ENCODE results near the gene HOMER2.

Gene HOMER2

GRCh38 chr15:82928711-82929110 lies 23.8 kb downstream of the HOMER2 start:
- FAIRE-seq: no peak

GRCh38 chr15:82923744-82924143 lies 28.8 kb downstream of the HOMER2 start:
- no peak for FAIRE-seq

GRCh38 chr15:82922737-82923136 lies 29.8 kb downstream of the HOMER2 start:
- no peak for FAIRE-seq

- no peak for FAIRE-seq
Measured at GRCh38 chr15:82921939-82922338, 30.6 kb downstream of the HOMER2 start.

GRCh38 chr15:82921242-82921641 lies 31.3 kb downstream of the HOMER2 start:
- FAIRE-seq: no peak

DNA sequence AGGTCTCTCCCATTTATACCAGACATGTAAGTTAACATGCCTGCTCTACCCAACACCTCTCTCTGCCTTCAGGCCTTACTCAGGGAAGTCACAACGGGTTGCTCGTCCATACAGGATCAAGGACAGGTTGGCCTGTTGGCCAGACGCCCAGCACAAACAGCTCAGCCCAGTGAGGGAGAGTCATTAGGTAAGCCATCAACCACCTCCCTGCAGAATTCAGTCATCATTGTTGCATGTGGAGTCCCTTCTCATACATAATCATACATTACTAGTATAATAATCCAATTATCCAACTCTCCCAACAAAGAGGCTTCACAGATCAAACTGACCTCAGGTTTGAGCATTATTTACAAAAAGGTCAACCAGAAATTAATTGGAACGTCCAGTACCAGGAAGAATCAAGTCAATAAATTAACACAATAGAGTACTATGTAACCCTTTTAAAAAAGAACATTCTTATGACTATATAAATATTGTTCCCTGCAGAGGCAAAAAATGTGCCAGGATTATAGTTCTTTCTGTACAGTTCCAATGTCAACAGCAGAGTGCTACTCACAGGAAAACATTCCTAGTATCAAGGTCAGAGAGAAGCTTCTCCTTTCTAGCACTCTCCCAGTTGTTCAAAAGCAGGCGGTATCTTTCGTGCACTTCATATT lies 33.2 kb downstream of the HOMER2 start:
- FAIRE-seq: no peak

- FAIRE-seq: no peak
Measured at GRCh38 chr15:82918607-82919230, 33.8 kb downstream of the HOMER2 start.

DNA sequence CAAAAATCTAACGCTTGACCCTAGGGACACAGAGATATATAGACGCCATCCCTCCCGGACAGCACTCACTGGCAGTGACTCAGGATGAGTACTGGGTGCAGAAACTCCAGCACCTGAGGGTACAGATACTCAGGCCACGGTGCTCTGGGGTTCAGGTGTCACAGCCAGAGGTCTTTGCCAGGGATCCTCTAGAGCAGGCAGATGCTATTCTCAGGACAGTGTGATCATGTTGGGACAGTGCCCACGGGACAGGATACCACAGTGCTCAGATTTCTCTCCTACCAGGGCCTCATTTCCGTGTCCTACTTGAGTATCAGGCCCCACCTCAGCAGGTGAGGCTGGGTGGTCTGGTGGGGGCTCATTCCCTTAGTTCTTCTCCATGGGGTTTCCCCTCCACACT lies 34.4 kb downstream of the HOMER2 start:
- FAIRE-seq: no peak

GRCh38 chr15:82917249-82917648 lies 35.3 kb downstream of the HOMER2 start:
- FAIRE-seq: no peak

DNA sequence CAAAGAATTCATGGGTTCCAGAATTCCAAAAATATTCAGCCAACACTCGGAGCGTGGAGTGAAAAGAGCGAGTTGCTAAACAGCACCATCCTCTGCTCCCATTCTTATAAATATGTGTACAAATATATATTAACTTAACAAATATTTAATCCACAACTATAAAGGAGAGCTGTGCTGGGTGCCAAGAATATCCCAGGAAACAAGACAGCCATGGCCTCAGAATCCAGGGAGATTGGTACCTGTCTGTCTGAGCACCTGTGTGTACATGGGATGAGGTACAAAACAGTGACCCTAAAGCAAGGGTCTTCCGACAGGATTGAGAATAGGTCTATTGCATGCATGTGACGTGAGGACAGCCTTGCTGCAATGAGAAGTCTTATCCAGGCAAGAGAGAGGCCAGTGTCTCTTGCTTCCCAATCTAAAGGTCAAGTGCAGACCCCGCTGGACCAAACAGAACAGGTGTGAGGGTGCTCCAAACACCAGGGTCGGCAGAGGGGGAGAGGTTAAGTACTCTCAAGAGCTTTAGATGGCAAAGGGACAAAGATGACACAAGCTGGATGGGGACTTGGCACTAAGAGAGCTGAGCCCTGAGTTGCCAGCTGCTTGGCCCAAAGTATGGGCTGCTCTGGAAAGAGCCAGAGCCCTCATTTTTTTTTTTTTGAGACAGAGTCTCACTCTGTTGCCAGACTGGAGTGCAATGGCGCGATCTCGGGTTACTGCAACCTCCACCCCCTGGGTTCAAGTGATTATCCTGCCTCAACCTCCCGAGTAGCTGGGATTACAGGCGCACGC lies 36.2 kb downstream of the HOMER2 start:
- FAIRE-seq: no peak

- FAIRE-seq: no peak
Measured at GRCh38 chr15:82914396-82914795, 38.1 kb downstream of the HOMER2 start.

GRCh38 chr15:82911458-82911857 lies 41.1 kb downstream of the HOMER2 start:
- no peak for FAIRE-seq

DNA sequence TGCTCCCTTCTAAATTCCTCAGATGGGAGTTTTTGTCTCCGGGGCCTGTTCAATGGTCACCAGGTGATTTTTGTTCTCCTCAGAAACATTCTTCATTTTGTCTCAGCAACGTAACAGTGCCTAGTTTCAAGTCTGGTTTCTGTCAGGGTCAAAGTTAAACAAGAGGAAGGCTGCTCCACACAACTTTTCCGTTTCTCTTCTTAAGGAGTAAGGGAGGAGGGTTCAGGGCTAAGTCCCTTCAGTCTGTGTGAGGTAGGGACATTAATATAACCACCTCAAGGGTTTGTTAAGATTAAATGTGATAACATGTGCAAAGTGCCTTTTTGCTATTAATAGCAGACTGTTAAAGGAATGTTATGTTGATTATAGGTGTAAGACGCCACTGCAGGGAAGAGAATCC lies 41.8 kb downstream of the HOMER2 start:
- FAIRE-seq: no peak

- no peak for FAIRE-seq
Measured at GRCh38 chr15:82909080-82909815, 43.3 kb downstream of the HOMER2 start.

GRCh38 chr15:82907350-82907749 lies 45.2 kb downstream of the HOMER2 start:
- FAIRE-seq: no peak

DNA sequence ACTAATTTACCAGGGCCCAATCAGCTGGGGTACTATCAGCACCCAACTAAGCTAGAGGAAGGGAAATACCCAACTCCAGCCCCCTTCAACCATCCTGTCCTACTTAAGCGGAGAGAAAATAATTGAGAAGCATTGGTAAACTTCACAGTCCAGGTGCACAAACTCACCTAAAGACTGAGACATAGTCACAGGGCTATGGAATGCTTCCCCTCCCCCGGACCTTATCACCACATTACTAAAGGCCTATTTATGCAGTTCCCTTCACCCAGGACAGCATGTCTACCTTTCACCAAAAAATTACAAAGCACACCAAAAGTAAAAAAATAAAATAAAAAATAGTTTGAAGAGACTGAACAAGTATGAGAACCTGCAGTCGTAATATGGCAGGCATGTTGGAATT lies 47.9 kb downstream of the HOMER2 start:
- no peak for FAIRE-seq

DNA sequence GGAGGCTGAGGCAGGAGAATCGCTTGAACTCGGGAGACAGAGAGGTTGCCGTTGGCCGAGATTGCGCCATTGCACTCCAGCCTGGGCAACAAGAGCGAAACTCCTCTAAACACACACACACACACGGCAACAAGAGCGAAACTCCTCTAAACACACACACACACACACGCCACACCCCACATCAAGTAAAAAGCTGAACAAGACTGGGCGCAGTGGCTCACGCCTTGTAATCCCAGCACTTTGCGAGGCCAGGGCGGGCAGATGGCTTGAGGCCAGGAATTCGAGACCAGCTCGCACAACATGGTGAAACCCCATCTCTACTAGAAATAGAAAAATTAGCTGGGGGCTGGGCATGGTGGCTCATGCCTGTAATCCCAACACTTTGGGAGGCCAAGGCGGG lies 49.0 kb downstream of the HOMER2 start:
- FAIRE-seq: no peak

- no peak for FAIRE-seq
Measured at GRCh38 chr15:82901114-82901805, 51.3 kb downstream of the HOMER2 start.

DNA sequence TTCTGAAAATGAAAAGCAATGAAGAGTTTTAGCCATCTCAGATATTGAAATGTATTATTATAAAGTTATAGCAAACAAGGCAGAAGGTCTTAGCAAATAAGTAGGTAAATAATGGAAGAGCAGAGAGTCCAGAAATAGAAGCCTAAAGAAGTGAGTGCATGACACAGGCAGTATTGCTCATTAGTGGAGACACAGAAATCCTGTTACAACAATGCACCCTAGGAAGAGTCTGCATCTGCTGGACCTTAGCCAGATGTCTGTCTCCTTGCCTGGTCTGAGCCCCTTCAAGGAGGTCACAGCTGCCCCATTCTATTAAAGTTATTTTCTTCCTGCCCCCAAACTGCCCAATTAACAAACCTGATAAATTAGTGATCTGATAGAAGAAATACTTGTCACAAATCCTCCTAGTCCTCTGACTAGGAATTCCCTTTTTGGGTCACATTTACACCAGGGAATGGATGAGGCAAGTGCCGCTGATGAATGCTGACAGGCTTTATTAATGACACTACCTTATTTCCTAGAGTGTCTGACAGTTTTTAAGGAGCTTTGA lies 51.9 kb downstream of the HOMER2 start:
- FAIRE-seq: no peak

GRCh38 chr15:82898961-82899360 lies 53.6 kb downstream of the HOMER2 start:
- no peak for FAIRE-seq

GRCh38 chr15:82895983-82896382 lies 56.5 kb downstream of the HOMER2 start:
- FAIRE-seq: no peak

DNA sequence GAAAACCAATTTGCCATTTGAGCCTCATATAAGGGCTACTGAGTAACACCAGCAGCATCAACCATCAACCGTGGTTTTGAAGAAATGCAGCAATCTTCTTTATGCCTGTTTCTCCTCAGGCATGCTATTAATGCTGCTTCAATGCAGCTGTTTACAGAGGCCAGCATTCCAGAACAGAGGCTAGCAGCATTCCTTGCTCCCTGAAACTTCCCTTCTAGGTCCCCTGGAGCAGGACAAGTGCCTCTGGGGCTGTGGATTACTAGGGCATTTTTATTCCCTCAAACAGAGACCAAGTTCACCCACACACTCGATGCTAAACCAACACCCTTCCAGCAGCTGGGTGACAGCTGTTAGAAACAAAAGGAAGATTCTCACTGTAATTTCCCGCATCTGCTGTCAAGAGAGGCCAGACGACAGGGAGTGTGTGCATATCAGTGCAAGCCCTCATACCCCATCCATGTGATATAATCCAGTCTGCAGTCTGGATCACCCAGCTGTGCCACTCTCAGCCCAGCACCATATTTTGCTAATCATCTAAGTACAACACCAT lies 57.5 kb downstream of the HOMER2 start:
- FAIRE-seq: no peak
